GM12874 (cell line): Measurements from ENCODE around the gene FYCO1.

Experiments used
- TF ChIP-seq, protein P1 (sequence below): IDR thresholded peaks from 2 replicates; pipeline ENCODE4 v1.5.1; 2011; ENCODE audit warnings: low read depth, mild to moderate bottlenecking, control low read depth, low read length, moderate library complexity; ENCODE audit not compliant: insufficient read depth

Gene FYCO1

DNA sequence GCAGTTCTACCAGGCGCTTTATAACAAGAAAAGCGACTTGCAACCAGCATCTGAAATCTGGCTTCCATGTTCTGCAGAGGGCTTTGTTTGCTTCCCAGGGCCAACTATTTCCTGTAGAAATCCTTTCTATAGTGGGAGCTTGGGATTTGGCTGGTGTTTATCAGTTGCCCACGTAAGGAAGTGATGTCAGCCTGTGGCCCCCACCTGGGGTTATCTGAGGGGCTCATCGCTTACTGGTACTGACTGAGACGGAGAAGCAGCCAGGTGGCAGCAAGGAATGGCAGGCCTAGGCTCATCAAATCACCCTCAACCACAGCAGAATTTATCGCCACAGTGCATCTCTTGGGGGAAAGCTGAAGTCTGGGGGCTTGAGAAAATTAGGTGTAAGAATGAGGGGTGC is 123.8 kb downstream of the FYCO1 start:
- TF ChIP-seq, protein P1, sequence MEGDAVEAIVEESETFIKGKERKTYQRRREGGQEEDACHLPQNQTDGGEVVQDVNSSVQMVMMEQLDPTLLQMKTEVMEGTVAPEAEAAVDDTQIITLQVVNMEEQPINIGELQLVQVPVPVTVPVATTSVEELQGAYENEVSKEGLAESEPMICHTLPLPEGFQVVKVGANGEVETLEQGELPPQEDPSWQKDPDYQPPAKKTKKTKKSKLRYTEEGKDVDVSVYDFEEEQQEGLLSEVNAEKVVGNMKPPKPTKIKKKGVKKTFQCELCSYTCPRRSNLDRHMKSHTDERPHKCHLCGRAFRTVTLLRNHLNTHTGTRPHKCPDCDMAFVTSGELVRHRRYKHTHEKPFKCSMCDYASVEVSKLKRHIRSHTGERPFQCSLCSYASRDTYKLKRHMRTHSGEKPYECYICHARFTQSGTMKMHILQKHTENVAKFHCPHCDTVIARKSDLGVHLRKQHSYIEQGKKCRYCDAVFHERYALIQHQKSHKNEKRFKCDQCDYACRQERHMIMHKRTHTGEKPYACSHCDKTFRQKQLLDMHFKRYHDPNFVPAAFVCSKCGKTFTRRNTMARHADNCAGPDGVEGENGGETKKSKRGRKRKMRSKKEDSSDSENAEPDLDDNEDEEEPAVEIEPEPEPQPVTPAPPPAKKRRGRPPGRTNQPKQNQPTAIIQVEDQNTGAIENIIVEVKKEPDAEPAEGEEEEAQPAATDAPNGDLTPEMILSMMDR = no peak

DNA sequence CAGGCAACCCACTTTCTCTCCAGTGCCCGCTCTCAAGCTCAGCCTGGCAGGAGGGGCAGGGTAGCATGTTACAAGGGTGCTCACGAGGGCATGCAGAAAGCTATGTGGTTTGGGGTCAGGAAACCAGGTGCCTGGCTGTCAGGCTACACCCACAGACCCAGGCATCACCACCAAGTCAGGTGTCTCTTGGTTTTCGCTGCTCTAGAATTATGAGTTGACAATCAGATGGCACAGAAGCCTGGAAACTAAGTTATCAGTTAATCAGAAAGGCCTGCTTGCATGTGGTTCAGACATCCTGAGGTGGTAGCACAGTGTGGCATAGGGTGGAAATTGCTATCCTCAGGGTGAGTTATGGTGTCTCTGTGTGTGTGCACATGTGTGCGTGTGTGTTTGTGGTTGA is 125.5 kb downstream of the FYCO1 start:
- TF ChIP-seq, protein P1 = no peak

DNA sequence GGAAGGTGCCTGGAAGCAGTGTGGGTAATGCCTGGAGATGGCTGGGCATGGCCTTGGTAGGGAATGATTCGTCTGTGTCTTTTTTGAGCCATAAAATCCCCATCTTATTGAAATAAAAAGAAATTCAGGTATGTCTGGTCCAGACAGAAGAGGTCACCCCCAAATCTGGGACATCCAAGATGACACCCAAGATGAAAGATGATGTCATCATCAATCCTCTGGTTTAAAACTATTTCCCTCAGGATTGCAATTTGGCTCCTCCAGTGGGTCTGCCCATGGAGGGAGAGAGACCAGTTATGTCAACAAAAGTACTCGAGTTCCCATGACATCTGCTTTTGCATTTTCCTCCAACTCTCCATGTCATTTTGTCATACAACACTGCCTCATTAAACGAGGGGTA is 126.0 kb downstream of the FYCO1 start:
- TF ChIP-seq, protein P1 = no peak

DNA sequence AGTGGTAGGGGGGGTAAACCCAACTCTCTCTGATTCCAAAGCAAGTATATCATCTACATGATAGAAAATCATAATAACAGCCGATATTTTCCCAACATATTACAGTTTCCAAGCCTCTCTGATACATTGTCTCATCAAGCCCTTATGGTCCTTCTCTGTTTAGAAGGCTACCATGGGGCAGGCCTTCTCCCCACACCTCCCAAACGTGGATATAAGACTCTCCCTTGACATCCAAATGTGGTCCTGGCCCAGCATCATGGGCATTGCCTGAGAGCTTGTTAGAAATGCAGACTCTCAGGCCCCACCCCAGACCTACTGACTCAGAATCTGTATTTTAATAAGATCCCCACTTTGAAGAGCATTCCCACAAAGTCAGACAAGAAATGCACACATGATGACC is 127.0 kb downstream of the FYCO1 start:
- TF ChIP-seq, protein P1 = no peak

DNA sequence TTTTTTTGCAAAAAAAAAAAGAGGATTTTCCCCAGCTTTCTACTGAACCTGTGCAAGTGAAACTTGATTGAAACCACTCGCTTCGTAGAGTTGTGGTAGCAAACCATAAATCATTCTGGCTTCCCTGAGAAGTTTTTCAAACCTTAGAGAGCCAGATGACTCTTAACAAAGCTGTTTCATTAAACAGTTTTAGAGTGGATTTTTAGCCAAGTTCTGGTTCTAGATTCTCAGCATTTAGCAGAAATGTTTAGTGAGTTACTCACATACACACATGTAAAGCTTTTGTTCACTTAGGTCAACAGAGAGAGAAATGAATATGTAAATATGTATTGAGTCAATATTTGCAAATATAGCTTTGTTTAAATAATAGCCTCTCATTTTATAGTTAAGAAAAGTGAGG is 127.4 kb downstream of the FYCO1 start:
- TF ChIP-seq, protein P1 = no peak
